Uterus (tissue), 4 donors: ENCODE measurements around the gene WDR47. TPM values are rescaled to one million over a fixed set of nuclear protein-coding genes. Genes with fewer than 3 reads are reported as not detected.

ENCODE experiments used
- DNase-seq, 2 donors: peaks; one replicate each; pipeline ENCODE4 v3.0.0-alpha.2; 2019 to 2020
- H3K27ac ChIP-seq, 2 donors: fragments of 200-600 bp; sonication (generic); 1 replicate in 1 of 2; 2 replicates in 1 of 2; pipeline ENCODE4 v1.5.1; 2016 to 2018
- H3K27me3 ChIP-seq, 2 donors: fragments of 200-600 bp; sonication (generic); one replicate each; pipeline ENCODE4 v1.5.1; 2018 to 2019; ENCODE audit warnings: control low read depth in 1 of 2
- H3K36me3 ChIP-seq, 2 donors: fragments of 200-600 bp; sonication (generic); one replicate each; pipeline ENCODE4 v1.5.1; 2019; ENCODE audit warnings: control low read depth in 1 of 2
- H3K4me1 ChIP-seq, 2 donors: fragments of 200-600 bp; sonication (generic); one replicate each; pipeline ENCODE4 v1.5.1; 2018 to 2019; ENCODE audit warnings: control low read depth in 1 of 2
- H3K4me3 ChIP-seq, 2 donors: fragments of 200-600 bp; sonication (generic); 1 replicate in 1 of 2; 2 replicates in 1 of 2; pipeline ENCODE4 v1.5.1; 2018 to 2019; ENCODE audit warnings: mild to moderate bottlenecking in 1 of 2
- H3K9me3 ChIP-seq, 2 donors: fragments of 200-600 bp; sonication (generic); one replicate each; pipeline ENCODE4 v1.5.1; 2019; ENCODE audit warnings: control low read depth in 1 of 2
- CTCF ChIP-seq, 4 experiments: fragments of 200-600 bp in 2 of 4; fragments of 450-650 bp in 2 of 4; sonication (generic) in 2 of 4; IDR thresholded peaks; one replicate each; pipeline ENCODE4 v1.5.1; 2016 to 2019; ENCODE audit warnings: antibody characterized with exemption in 4 of 4, mild to moderate bottlenecking in 2 of 4, moderate library complexity in 1 of 4
- POLR2A ChIP-seq, 2 donors: fragments of 450-650 bp; IDR thresholded peaks; one replicate each; pipeline ENCODE4 v1.6.1; 2016; ENCODE audit warnings: antibody characterized with exemption in 2 of 2, mild to moderate bottlenecking in 1 of 2, moderate library complexity in 1 of 2
- intact Hi-C: fragments of 100-400 bp; cut with DNase I; formaldehyde crosslinking; loops from one replicate; pipeline ENCODE4 v1.15.1; 2023; ENCODE audit warnings: low total_unique reads
- total RNA-seq, 4 donors: library from RNA; depleted of rRNA in 3 of 4; stranded (reverse); fragments of >200 nt in 3 of 4; gene quantifications; one replicate each; pipeline versions ENCODE4 v1.1.0 to v1.2.4, GENCODE V29; 2014 to 2023
- donor health status: DM: yes; HTN: yes; CAD: no.

The WDR47 gene
- total RNA-seq, 4 donors from 2014 or later: 10.5 to 54.7 (median 27.2) TPM

GRCh38 chr1:109078317-109078716 lies 36.4 kb upstream of the WDR47 start:
- TF ChIP-seq POLR2A (IDR thresholded peaks at IDR 0.05) (no peak), CTCF (IDR thresholded peaks at IDR 0.05) (no peak)
- no peak overlapping the region for H3K4me3 ChIP-seq
- no peak for DNase-seq
- H3K4me1 ChIP-seq: peaks cover 0 to 6% of the 10 kb centered on the region in 2 donors
- no peak overlapping the region for H3K27ac ChIP-seq
- H3K9me3 ChIP-seq: no peaks in the 10 kb centered on the region
- intact Hi-C loops: no loop called here
- H3K36me3 ChIP-seq: no peaks in the 10 kb centered on the region
- H3K27me3 ChIP-seq: no peaks in the 10 kb centered on the region

- peak within 1 kb of the TSS; percentile 96 to 97 for H3K27ac ChIP-seq
- no peaks in the 10 kb centered on the region for H3K36me3 ChIP-seq
- DNase-seq: peak; percentile 92
- peak within 1 kb of the TSS; percentile 84 to 87 for H3K4me3 ChIP-seq
- no peaks in the 10 kb centered on the region for H3K9me3 ChIP-seq
- intact Hi-C loops: no loop called here
- H3K4me1 ChIP-seq: peaks cover 0 to 6% of the 10 kb centered on the region in 2 donors
- no peaks in the 10 kb centered on the region for H3K27me3 ChIP-seq
- TF ChIP-seq CTCF (IDR thresholded peaks at IDR 0.05): peak; percentile 25 to 79 (median 51)
- peak; percentile 86 to 89 for TF ChIP-seq POLR2A (IDR thresholded peaks at IDR 0.05)
These were observed 33.9 kb upstream of the WDR47 start, which contains the start of gene TAF13 for GRCh38 chr1:109075531-109076490. TSS of gene TAF13 (minus strand) at chr1:109076003. CDS start at chr1:109075947, 56 bp downstream.

GRCh38 chr1:109069294-109069693 lies 27.4 kb upstream of the WDR47 start:
- Histone ChIP-seq H3K9me3 (no peaks in the 10 kb centered on the region), H3K36me3 (no peaks in the 10 kb centered on the region), H3K4me1 (no peaks in the 10 kb centered on the region), H3K27ac (no peak overlapping the region), H3K27me3 (no peaks in the 10 kb centered on the region), H3K4me3 (no peak overlapping the region)
- DNase-seq: no peak
- no peak for TF ChIP-seq CTCF (IDR thresholded peaks at IDR 0.05)
- TF ChIP-seq POLR2A (IDR thresholded peaks at IDR 0.05): no peak
- intact Hi-C loops: no loop called here

- TF ChIP-seq POLR2A (IDR thresholded peaks at IDR 0.05) (no peak), CTCF (IDR thresholded peaks at IDR 0.05) (no peak)
- no peak for DNase-seq
- intact Hi-C loops: no loop called here
- H3K27me3 ChIP-seq: no peaks in the 10 kb centered on the region
- no peak overlapping the region for H3K4me3 ChIP-seq
- no peak overlapping the region for H3K27ac ChIP-seq
- no peaks in the 10 kb centered on the region for H3K9me3 ChIP-seq
- no peaks in the 10 kb centered on the region for H3K4me1 ChIP-seq
- H3K36me3 ChIP-seq: no peaks in the 10 kb centered on the region
These were observed 26.0 kb upstream of the WDR47 start for GRCh38 chr1:109067883-109068282.

- intact Hi-C loops: no loop called here
- no peak for TF ChIP-seq CTCF (IDR thresholded peaks at IDR 0.05)
- no peak for TF ChIP-seq POLR2A (IDR thresholded peaks at IDR 0.05)
- H3K4me1 ChIP-seq: no peaks in the 10 kb centered on the region
- no peaks in the 10 kb centered on the region for H3K36me3 ChIP-seq
- H3K27ac ChIP-seq: no peak overlapping the region
- no peaks in the 10 kb centered on the region for H3K9me3 ChIP-seq
- no peak overlapping the region for H3K4me3 ChIP-seq
- no peaks in the 10 kb centered on the region for H3K27me3 ChIP-seq
- DNase-seq: no peak
These were observed 23.2 kb upstream of the WDR47 start for GRCh38 chr1:109065137-109065536.
